Neural cell (in vitro differentiated cells): ENCODE results near the gene GNPTG.

Source experiments
- POLR2AphosphoS5 ChIP-seq: IDR thresholded peaks from 2 replicates; pipeline ENCODE4 v1.6.1; 2012
- RAD21 ChIP-seq: fragments of 450-650 bp; conservative IDR thresholded peaks from 2 replicates; pipeline ENCODE4 v1.6.1; 2014; ENCODE audit warnings: antibody characterized with exemption, mild to moderate bottlenecking, moderate library complexity
- TAF1 ChIP-seq: IDR thresholded peaks from 2 replicates; pipeline ENCODE4 v1.6.1; 2012; ENCODE audit warnings: low read depth

DNA sequence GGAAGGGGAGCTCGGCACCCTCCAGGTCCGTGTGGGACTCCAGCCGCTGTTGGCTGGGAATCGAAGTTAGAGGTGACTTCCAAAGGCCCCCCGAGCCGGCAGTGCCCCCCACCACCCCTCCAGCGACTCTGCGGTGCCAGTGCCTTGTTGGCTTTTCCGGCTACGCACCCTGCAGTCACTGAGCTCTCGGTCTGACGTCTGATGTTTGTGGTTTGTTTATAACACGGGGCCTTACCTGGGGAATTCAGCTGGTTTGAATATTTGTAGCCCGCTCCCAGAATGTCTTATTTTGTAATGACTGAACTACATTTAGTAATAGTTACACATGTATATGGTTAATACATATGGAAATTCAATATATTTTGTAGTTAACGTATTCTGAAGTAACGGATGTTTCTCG, 25.3 kb upstream of the GNPTG start:
- no peak for TF ChIP-seq RAD21
- TF ChIP-seq TAF1, result no peak
- TF ChIP-seq POLR2AphosphoS5, result no peak
